ENCODE measurements around the gene PINK1. TPM values are rescaled to one million over a fixed set of nuclear protein-coding genes. Genes with fewer than 3 reads are reported as not detected.

Gene PINK1
- total RNA-seq, 3 donors from 2014 or later = 75.4 to 141 (median 111) TPM

GRCh38 chr1:20685099-20685662 lies 51.9 kb downstream of the PINK1 start:
- H3K4me1 ChIP-seq (ENCODE audit: low read depth) = no peaks in the 10 kb centered on the region
- intact Hi-C loops (cut with DNase I, micrococcal nuclease) = no loop called here
- DNase-seq = peak in 1 of 3 donors; percentile 24
- ATAC-seq = no peak
- H3K4me3 ChIP-seq = no peak overlapping the region
- TF ChIP-seq, protein P1, sequence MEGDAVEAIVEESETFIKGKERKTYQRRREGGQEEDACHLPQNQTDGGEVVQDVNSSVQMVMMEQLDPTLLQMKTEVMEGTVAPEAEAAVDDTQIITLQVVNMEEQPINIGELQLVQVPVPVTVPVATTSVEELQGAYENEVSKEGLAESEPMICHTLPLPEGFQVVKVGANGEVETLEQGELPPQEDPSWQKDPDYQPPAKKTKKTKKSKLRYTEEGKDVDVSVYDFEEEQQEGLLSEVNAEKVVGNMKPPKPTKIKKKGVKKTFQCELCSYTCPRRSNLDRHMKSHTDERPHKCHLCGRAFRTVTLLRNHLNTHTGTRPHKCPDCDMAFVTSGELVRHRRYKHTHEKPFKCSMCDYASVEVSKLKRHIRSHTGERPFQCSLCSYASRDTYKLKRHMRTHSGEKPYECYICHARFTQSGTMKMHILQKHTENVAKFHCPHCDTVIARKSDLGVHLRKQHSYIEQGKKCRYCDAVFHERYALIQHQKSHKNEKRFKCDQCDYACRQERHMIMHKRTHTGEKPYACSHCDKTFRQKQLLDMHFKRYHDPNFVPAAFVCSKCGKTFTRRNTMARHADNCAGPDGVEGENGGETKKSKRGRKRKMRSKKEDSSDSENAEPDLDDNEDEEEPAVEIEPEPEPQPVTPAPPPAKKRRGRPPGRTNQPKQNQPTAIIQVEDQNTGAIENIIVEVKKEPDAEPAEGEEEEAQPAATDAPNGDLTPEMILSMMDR (IDR thresholded peaks at IDR 0.05) = no peak
- H3K9me3 ChIP-seq = no peaks in the 10 kb centered on the region
- no peaks in the 10 kb centered on the region for H3K36me3 ChIP-seq (ENCODE audit: low read depth)

DNA sequence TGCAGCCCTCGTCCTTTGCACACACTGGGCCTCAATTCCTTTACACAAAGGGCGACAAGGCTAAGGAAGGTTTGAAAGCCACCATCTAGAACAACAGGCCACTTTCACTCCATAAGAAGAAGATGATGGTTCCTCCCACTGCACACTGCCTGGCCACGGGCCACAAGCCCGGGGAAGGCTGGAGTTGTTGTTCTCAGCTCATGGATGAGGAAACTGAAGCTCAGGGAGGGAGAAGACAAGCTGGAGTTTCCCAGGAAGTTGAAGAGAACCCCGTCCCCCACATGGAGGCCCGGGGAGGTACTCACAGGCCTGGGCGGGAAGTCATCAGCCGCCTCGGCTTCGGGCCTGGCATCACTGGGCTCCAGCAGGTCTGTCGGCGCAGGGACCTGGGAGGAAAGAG lies 52.5 kb downstream of the PINK1 start:
- Histone ChIP-seq H3K4me3 (no peak overlapping the region), H3K4me1 (ENCODE audit: low read depth) (no peaks in the 10 kb centered on the region), H3K9me3 (no peaks in the 10 kb centered on the region), H3K36me3 (ENCODE audit: low read depth) (no peaks in the 10 kb centered on the region)
- DNase-seq (no peak), ATAC-seq (no peak)
- TF ChIP-seq, protein P1 (IDR thresholded peaks at IDR 0.05) = no peak
- intact Hi-C loops (cut with DNase I, micrococcal nuclease) = no loop called here

- ATAC-seq (no peak), DNase-seq (no peak)
- Histone ChIP-seq H3K4me3 (no peak overlapping the region), H3K9me3 (no peaks in the 10 kb centered on the region), H3K36me3 (ENCODE audit: low read depth) (no peaks in the 10 kb centered on the region), H3K4me1 (ENCODE audit: low read depth) (no peaks in the 10 kb centered on the region)
- TF ChIP-seq, protein P1 (IDR thresholded peaks at IDR 0.05) = no peak
- intact Hi-C loops (cut with DNase I, micrococcal nuclease) = no loop called here
Observed at GRCh38 chr1:20686883-20687725, 53.8 kb downstream of the PINK1 start.

DNA sequence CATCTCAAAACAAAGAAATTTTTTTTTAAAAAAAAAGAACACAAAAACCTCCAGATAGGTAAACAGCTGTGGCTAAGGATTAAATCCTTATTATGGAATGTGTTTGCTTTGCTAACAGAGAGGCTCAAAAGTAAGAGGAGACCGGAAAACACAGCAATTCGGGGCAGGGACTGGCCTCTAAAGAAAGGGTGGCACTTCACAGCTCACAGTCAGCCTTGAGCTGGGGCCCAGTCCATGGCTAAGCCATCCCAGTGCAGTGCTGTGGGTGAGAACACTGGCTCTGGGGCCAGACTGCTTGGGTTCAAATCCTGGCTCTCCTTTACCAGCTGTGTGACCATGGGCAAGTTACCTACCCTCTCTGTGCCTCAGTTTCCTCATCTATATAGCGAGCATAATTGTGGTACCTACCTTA lies 56.4 kb downstream of the PINK1 start:
- Histone ChIP-seq H3K4me3 (no peak overlapping the region), H3K9me3 (no peaks in the 10 kb centered on the region), H3K36me3 (ENCODE audit: low read depth) (no peaks in the 10 kb centered on the region), H3K4me1 (ENCODE audit: low read depth) (no peaks in the 10 kb centered on the region)
- ATAC-seq (no peak), DNase-seq (no peak)
- TF ChIP-seq, protein P1 (IDR thresholded peaks at IDR 0.05) = no peak
- intact Hi-C loops (cut with DNase I, micrococcal nuclease) = loop anchor here in 1 of 2 donors (10.0 kb wide), 1 partner anchor 505 kb away; no protein-coding TSS in a partner anchor

DNA sequence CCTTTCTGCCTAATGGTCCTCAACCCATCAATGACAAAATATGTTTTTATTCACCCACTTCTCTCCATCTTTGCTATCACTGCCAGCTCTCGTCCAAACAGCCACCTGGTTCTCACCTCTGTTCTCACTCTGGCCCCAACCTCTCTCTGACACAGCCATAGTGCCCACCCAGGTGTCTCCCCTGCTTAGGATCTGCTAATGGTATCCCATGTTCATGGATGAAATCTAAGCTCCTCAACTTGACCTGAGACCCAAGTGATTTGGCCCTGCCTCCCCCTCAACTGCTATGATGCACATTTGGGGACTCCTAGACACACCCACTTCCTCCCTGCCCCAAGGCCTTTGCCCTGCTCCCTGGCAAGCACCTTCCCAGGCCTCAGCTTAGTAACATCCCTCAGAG lies 58.6 kb downstream of the PINK1 start:
- TF ChIP-seq, protein P1 (IDR thresholded peaks at IDR 0.05) = no peak
- no peak overlapping the region for H3K4me3 ChIP-seq
- peaks cover 2% of the 10 kb centered on the region for H3K4me1 ChIP-seq (ENCODE audit: low read depth)
- no peaks in the 10 kb centered on the region for H3K36me3 ChIP-seq (ENCODE audit: low read depth)
- intact Hi-C loops (cut with DNase I, micrococcal nuclease) = loop anchor here in 1 of 2 donors (10.0 kb wide), 1 partner anchor 503 kb away; no protein-coding TSS in a partner anchor
- DNase-seq (no peak), ATAC-seq (no peak)
- no peaks in the 10 kb centered on the region for H3K9me3 ChIP-seq
